WTC11 (cell line): ENCODE data around the gene MEOX2. TPM values are rescaled to one million over a fixed set of nuclear protein-coding genes. Genes with fewer than 3 reads are reported as not detected.

Experiments used
- ATAC-seq: fragments of 200-7000 bp; cut with Tn5 transposase; 2 replicates; pipeline ENCODE4 v1.10.0; 2021; ENCODE audit warnings: mild to moderate bottlenecking, moderate library complexity
- Bru-seq: library from RNA; stranded (reverse); fragments of 400-500 nt; gene quantifications from one replicate; lab custom pipeline; 2021; lab: Mats Ljungman, UMichigan
- CTCF ChIA-PET: fragments of 300-600 bp; sonication (Branson Sonifier 250); formaldehyde crosslinking; loops from one replicate; lab custom pipeline; 2021; ENCODE audit warnings: antibody characterized with exemption; lab: Charles Lee
- POLR2A ChIA-PET: fragments of 350-600 bp; sonication (Branson Sonifier 250); formaldehyde crosslinking; loops from one replicate; lab custom pipeline; 2021; ENCODE audit warnings: antibody characterized with exemption; lab: Charles Lee
- DNase-seq: peaks from one replicate; pipeline ENCODE4 v3.0.0; 2021; ENCODE audit warnings: low spot score
- H3K27ac Mint-ChIP-seq: 2 replicates; pipeline ENCODE4 v1.8.0; 2021; ENCODE audit warnings: mixed read lengths
- H3K27me3 Mint-ChIP-seq: 2 replicates; pipeline ENCODE4 v1.8.0; 2021; ENCODE audit warnings: low read depth, mild to moderate bottlenecking, moderate library complexity, mixed read lengths
- H3K36me3 Mint-ChIP-seq: 2 replicates; pipeline ENCODE4 v1.8.0; 2021; ENCODE audit warnings: mixed read lengths
- H3K4me1 Mint-ChIP-seq: 2 replicates; pipeline ENCODE4 v1.8.0; 2022; ENCODE audit warnings: mixed read lengths
- H3K4me3 Mint-ChIP-seq: 2 replicates; pipeline ENCODE4 v1.8.0; 2021; ENCODE audit warnings: mild to moderate bottlenecking, moderate library complexity, mixed read lengths
- H3K9me3 Mint-ChIP-seq: 2 replicates; pipeline ENCODE4 v1.8.0; 2021; ENCODE audit warnings: mixed read lengths
- ATF2 ChIP-seq: sonication (generic); formaldehyde crosslinking; IDR thresholded peaks from 2 replicates; pipeline ENCODE4 v1.8.1; 2022; ENCODE audit warnings: low read depth, missing genetic modification reagents, borderline replicate concordance
- E2F1 ChIP-seq: sonication (generic); formaldehyde crosslinking; IDR thresholded peaks from 2 replicates; pipeline ENCODE4 v1.8.0; 2022; ENCODE audit warnings: mild to moderate bottlenecking, missing genetic modification reagents
- EMX1 ChIP-seq: fragments of 250-450 bp; sonication (Bioruptor Pico); IDR thresholded peaks from 2 replicates; pipeline ENCODE4 v1.8.0; 2021; ENCODE audit warnings: mild to moderate bottlenecking
- FOXK1 ChIP-seq: sonication (generic); formaldehyde crosslinking; IDR thresholded peaks from 2 replicates; pipeline ENCODE4 v1.8.0; 2022; ENCODE audit warnings: mild to moderate bottlenecking, moderate library complexity, missing genetic modification reagents
- FOXP1 ChIP-seq: sonication (generic); formaldehyde crosslinking; IDR thresholded peaks from 2 replicates; pipeline ENCODE4 v1.8.0; 2022; ENCODE audit warnings: missing genetic modification reagents, mild to moderate bottlenecking, moderate library complexity, borderline replicate concordance
- IRF1 ChIP-seq: sonication (generic); formaldehyde crosslinking; IDR thresholded peaks from 2 replicates; pipeline ENCODE4 v1.8.0; 2023; ENCODE audit warnings: missing genetic modification reagents
- MYBL2 ChIP-seq: sonication (generic); formaldehyde crosslinking; IDR thresholded peaks from 2 replicates; pipeline ENCODE4 v1.8.1; 2023; ENCODE audit warnings: mild to moderate bottlenecking, moderate library complexity, missing genetic modification reagents
- NFE2L1 ChIP-seq: sonication (generic); formaldehyde crosslinking; IDR thresholded peaks from 2 replicates; pipeline ENCODE4 v1.8.1; 2023; ENCODE audit warnings: missing genetic modification reagents
- NFYB ChIP-seq: sonication (generic); formaldehyde crosslinking; conservative IDR thresholded peaks from 2 replicates; pipeline ENCODE4 v1.8.0; 2022; ENCODE audit warnings: low read depth, missing genetic modification reagents
- TEAD1 ChIP-seq: sonication (generic); formaldehyde crosslinking; IDR thresholded peaks from 2 replicates; pipeline ENCODE4 v1.8.0; 2022; ENCODE audit warnings: mild to moderate bottlenecking, missing genetic modification reagents
- TP53 ChIP-seq: sonication (generic); formaldehyde crosslinking; IDR thresholded peaks from 2 replicates; pipeline ENCODE4 v1.8.1; 2023; ENCODE audit warnings: mild to moderate bottlenecking, missing genetic modification reagents
- ZBTB43 ChIP-seq: sonication (generic); formaldehyde crosslinking; IDR thresholded peaks from 2 replicates; pipeline ENCODE4 v1.8.1; 2023; ENCODE audit warnings: mild to moderate bottlenecking, missing genetic modification reagents
- long read RNA-seq, 3 experiments: library from RNA in 1 of 3; library from capped mRNA in 1 of 3; library from polyadenylated mRNA in 1 of 3; unstranded in 2 of 3; stranded (forward) in 1 of 3; transcript quantifications; one replicate each; pipeline ENCODE4 v2.0.0, GENCODE V29; 2021
- total RNA-seq: library from RNA; stranded (reverse); gene quantifications from 3 replicates; pipeline ENCODE4 v1.2.3, GENCODE V29; 2021
- TF ChIP-seq, protein P1 (sequence below): sonication (generic); formaldehyde crosslinking; IDR thresholded peaks from 2 replicates; pipeline ENCODE4 v1.8.0; 2022; ENCODE audit warnings: mild to moderate bottlenecking, missing genetic modification reagents
- TF ChIP-seq, protein P2 (sequence below): fragments of 250-450 bp; sonication (Bioruptor Pico); IDR thresholded peaks from 2 replicates; pipeline ENCODE4 v1.9.0; 2021; ENCODE audit warnings: moderate library complexity, mild to moderate bottlenecking, inconsistent platforms, borderline replicate concordance
- TF ChIP-seq, protein P3 (sequence below): sonication (generic); formaldehyde crosslinking; IDR thresholded peaks from 2 replicates; pipeline ENCODE4 v1.8.1; 2023; ENCODE audit warnings: mild to moderate bottlenecking, missing genetic modification reagents, borderline replicate concordance

MEOX2 gene
- total RNA-seq = 0.07 to 0.16 TPM (median 0.14 TPM) in 3 replicates
- Bru-seq, nascent RNA = percentile 11 among the genes with signal in this experiment
- long read RNA-seq, experiment 1, partial matches to known transcripts = 0 of 2 reads
- long read RNA-seq, experiment 1, other reads (novel, unspliced or antisense) = 0 of 2 reads
- long read RNA-seq, experiment 2 = 0 reads
- long read RNA-seq, experiment 3 = 0 reads

GRCh38 chr7:15686295-15686956, at the start of gene MEOX2:
Gene MEOX2 (minus strand): TSS chr7:15686683. CDS start chr7:15686402, 281 bp downstream.
- ATAC-seq (peak; percentile 52), DNase-seq (peak; percentile 43)
- ChIA-PET CTCF (interaction anchor here (0.6 to 3.1 kb wide), 4 partner anchors 35 to 619 kb away, joined by 3 to 21 read pairs (median 4); no protein-coding TSS in a partner anchor), POLR2A (no interaction called here)
- Mint-ChIP-seq H3K9me3 (no peaks in the 10 kb centered on the region), H3K4me3 (peak within 1 kb of the TSS; percentile 81), H3K36me3 (no peaks in the 10 kb centered on the region), H3K27me3 (peaks cover 53% of the 10 kb centered on the region), H3K4me1 (peaks cover 42% of the 10 kb centered on the region), H3K27ac (no peak within 1 kb of the TSS)
- TF ChIP-seq, protein P1, sequence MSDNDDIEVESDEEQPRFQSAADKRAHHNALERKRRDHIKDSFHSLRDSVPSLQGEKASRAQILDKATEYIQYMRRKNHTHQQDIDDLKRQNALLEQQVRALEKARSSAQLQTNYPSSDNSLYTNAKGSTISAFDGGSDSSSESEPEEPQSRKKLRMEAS = peak; percentile 76
- TF ChIP-seq E2F1 (CRISPR knock-in tag) (peak; percentile 30; the same call in 1 of the 2 replicates), NFYB (CRISPR knock-in tag) (no peak), TP53 (CRISPR knock-in tag) (peak; percentile 41; the same call in 1 of the 2 replicates), IRF1 (CRISPR knock-in tag) (0 out of 2 replicates have a peak, but pooled peaks have one; percentile 21), TEAD1 (CRISPR knock-in tag) (peak; percentile 49; the same call in 1 of the 2 replicates), NFE2L1 (CRISPR knock-in tag) (peak; percentile 81; the same call in 1 of the 2 replicates), EMX1 (CRISPR knock-in tag) (no peak), FOXP1 (CRISPR knock-in tag) (peak; percentile 31; the same call in 1 of the 2 replicates), ATF2 (CRISPR knock-in tag) (0 out of 2 replicates have a peak, but pooled peaks have one; percentile 23), MYBL2 (no peak), ZBTB43 (CRISPR knock-in tag) (0 out of 2 replicates have a peak, but pooled peaks have one; percentile 46), FOXK1 (CRISPR knock-in tag) (peak; percentile 75)
- TF ChIP-seq, protein P2, sequence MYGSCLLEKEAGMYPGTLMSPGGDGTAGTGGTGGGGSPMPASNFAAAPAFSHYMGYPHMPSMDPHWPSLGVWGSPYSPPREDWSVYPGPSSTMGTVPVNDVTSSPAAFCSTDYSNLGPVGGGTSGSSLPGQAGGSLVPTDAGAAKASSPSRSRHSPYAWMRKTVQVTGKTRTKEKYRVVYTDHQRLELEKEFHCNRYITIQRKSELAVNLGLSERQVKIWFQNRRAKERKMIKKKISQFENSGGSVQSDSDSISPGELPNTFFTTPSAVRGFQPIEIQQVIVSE = no peak
- TF ChIP-seq, protein P3, sequence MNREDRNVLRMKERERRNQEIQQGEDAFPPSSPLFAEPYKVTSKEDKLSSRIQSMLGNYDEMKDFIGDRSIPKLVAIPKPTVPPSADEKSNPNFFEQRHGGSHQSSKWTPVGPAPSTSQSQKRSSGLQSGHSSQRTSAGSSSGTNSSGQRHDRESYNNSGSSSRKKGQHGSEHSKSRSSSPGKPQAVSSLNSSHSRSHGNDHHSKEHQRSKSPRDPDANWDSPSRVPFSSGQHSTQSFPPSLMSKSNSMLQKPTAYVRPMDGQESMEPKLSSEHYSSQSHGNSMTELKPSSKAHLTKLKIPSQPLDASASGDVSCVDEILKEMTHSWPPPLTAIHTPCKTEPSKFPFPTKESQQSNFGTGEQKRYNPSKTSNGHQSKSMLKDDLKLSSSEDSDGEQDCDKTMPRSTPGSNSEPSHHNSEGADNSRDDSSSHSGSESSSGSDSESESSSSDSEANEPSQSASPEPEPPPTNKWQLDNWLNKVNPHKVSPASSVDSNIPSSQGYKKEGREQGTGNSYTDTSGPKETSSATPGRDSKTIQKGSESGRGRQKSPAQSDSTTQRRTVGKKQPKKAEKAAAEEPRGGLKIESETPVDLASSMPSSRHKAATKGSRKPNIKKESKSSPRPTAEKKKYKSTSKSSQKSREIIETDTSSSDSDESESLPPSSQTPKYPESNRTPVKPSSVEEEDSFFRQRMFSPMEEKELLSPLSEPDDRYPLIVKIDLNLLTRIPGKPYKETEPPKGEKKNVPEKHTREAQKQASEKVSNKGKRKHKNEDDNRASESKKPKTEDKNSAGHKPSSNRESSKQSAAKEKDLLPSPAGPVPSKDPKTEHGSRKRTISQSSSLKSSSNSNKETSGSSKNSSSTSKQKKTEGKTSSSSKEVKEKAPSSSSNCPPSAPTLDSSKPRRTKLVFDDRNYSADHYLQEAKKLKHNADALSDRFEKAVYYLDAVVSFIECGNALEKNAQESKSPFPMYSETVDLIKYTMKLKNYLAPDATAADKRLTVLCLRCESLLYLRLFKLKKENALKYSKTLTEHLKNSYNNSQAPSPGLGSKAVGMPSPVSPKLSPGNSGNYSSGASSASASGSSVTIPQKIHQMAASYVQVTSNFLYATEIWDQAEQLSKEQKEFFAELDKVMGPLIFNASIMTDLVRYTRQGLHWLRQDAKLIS (CRISPR knock-in tag) = peak; percentile 21; the same call in 1 of the 2 replicates
